ENCODE data around the gene NAT9. TPM values are rescaled to one million over a fixed set of nuclear protein-coding genes. Genes with fewer than 3 reads are reported as not detected.
A peak's percentile ranks its signal among the peaks of the same experiment; 100 is the strongest.

The NAT9 gene
- total RNA-seq, 2 donors from 2014 or later = 30.7 to 42.8 TPM

- no peak for ATAC-seq
- intact Hi-C loops (cut with DNase I, micrococcal nuclease) = loop anchor here in 1 of 2 donors (5.0 kb wide), 1 partner anchor 132 kb away; the partner anchor contains the start of gene FDXR
- no peak for DNase-seq
Measured at GRCh38 chr17:74740173-74740572, 36.0 kb downstream of the NAT9 start.

- ATAC-seq (no peak), DNase-seq (peak in 1 of 2 donors; percentile 27)
- intact Hi-C loops (cut with DNase I, micrococcal nuclease) = no loop called here
Measured at GRCh38 chr17:74739227-74739831, 36.8 kb downstream of the NAT9 start.

DNA sequence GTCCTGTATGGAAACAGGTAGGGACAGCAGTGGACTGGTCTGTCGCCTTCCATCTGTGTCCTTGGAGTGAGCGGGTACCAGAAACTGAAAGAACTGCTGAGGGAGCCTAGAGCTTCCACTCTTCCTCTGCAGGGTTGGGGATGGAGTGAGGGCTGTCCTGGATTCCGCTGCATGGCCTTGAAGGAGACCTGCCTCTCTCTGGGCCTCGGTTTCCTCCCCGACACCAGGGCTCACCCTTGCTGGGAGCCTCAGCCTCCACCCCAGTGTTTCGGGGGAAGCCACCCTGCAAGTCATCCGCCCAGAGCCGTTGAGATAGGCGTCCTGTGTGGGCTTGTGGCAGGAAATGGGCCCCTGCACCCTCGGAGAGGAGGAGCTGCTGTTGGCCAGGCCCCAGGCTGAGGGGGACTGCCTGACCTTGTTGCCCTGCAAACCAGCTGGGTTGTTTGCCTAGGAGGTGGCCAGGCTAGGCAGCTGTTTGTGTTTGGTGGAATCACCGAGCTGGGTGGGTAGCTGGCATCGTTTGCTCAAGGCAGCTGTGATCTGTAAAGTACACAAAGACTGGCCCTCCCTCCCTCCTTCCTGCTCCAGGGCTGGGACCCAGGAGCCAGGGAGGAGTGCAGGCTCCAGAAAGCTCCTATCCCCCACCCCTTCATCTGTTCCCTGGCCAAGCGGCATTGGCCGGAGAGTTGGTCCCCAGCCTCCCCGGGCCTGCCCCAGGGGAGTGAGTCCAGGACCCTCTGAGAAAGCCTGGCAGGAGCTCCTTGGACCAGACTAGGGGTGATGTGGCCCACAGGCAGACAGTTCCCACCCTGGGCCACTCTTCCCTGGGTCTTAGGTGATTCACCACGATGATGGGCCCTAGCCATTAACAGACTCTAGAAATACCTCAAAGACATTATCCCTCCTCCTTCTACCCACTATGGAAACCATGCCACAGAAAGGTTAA is 37.8 kb downstream of the NAT9 start:
- peak; percentile 67 to 71 for DNase-seq
- intact Hi-C loops (cut with DNase I, micrococcal nuclease) = no loop called here
- peak; percentile 69 for ATAC-seq

GRCh38 chr17:74737299-74738050 is 38.7 kb downstream of the NAT9 start:
- DNase-seq (peak in 1 of 2 donors; percentile 64), ATAC-seq (peak; percentile 19)
- intact Hi-C loops (cut with DNase I, micrococcal nuclease) = no loop called here

- DNase-seq = peak; percentile 60 to 69
- ATAC-seq = peak; percentile 54
- intact Hi-C loops (cut with DNase I, micrococcal nuclease) = no loop called here
Measured at GRCh38 chr17:74736513-74737298, 39.4 kb downstream of the NAT9 start, which contains the start of gene RAB37. Gene RAB37 (plus strand): TSS chr17:74737256. CDS start chr17:74737273, 17 bp downstream.

GRCh38 chr17:74734256-74734655 is 41.9 kb downstream of the NAT9 start:
- ATAC-seq (no peak), DNase-seq (no peak)
- intact Hi-C loops (cut with DNase I, micrococcal nuclease) = no loop called here

- ATAC-seq = no peak
- intact Hi-C loops (cut with DNase I, micrococcal nuclease) = no loop called here
- no peak for DNase-seq
Measured at GRCh38 chr17:74733365-74734122, 42.6 kb downstream of the NAT9 start.

DNA sequence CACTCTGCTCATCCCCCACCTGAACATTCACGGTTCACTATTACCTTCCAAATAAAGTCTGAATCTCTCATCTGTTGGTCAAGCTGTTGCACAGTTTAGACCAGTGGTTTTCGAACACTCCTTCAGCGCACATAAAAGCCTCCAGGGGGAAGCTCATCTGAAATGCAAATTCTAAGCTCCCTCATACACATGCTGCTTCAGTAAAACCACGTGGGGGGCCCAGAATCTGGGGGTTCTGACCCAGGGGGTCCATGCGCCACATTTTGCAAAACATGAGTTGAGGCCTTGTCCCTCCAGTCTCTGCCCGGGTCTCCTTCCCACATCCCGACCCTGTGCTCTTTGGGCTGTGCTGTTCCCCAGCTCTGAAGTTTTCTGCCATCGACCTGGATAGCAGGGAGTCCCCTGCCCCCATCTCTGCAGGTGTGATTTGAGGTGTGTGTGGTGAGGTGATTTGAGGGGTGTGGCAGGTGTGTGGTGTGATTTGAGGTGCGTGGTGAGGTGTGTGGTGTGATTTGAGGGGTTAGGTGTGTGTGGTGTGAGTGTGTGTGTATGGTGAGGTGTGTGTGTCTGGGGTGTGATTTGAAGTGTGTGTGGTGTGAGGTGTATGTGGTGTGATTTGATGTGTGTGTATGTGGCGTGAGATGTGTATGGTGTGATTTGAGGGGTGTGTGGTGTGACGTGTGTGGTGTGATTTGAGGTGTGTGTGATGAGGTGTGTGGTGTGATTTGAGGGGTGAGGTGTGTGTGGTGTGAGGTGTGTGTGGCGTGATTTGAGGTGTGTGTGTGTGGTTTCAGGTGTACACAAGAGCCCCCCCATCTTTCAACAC is 43.9 kb downstream of the NAT9 start:
- DNase-seq = no peak
- no peak for ATAC-seq
- intact Hi-C loops (cut with DNase I, micrococcal nuclease) = no loop called here

GRCh38 chr17:74731347-74731605 is 44.9 kb downstream of the NAT9 start:
- intact Hi-C loops (cut with DNase I, micrococcal nuclease) = no loop called here
- no peak for ATAC-seq
- no peak for DNase-seq

- DNase-seq = no peak
- no peak for ATAC-seq
- intact Hi-C loops (cut with DNase I, micrococcal nuclease) = no loop called here
Measured at GRCh38 chr17:74730491-74731346, 45.4 kb downstream of the NAT9 start.

DNA sequence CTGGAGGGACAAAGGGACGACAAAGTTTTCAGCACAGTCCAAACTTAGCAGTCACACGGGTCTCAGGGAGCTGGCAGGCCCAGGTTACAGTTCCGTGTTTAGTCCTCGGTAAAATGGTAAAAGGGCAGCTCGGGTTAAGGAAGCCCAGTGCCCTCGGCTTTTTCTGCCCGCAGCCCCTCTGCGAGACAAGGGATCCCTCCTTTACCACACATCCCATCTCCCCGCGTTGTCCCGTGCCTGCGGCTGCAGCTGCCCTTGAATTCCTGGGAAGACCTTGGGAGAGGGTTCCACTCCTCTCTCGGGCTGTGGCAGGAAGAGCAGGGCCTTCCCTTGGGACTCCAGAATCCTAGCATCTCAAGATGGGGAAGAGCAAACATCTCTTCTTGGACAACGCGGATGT is 46.3 kb downstream of the NAT9 start:
- DNase-seq = no peak
- ATAC-seq = no peak
- intact Hi-C loops (cut with DNase I, micrococcal nuclease) = no loop called here

DNA sequence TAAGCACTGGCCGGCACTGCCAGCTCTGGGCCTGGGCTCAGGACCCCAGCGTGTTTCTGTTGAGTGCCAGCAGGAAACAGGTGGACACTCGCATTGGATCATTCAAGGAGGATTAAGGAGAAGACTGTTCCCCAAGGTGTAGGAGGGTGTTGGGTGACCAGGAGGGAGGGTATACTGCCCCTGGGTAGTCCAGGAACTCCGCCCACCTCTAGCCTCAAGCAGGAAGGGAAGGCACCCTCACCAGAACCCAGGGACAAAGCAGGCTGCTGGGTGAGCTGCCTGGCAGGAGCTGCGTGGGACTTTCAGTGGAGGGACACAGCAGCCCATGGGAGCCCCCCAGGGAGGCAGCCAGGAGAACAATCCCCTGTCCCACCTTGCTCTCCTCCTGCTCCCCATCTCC is 46.8 kb downstream of the NAT9 start:
- DNase-seq = no peak
- intact Hi-C loops (cut with DNase I, micrococcal nuclease) = no loop called here

DNA sequence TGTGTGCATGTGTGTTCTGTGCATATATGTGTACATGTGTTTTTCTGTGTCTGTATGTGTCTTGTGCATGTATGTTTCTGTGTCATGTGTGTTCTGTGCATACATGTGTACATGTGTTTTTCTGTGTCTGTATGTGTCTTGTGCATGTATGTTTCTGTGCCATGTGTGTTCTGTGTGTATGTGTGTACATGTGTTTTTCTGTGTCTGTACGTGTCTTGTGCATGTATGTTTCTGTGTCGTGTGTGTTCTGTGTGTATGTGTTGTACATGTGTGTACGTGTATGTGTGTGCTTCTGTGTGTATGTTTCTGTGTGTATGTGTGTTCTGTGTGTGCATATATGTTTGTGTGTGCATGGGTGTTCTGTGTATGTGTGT is 47.5 kb downstream of the NAT9 start:
- intact Hi-C loops (cut with DNase I, micrococcal nuclease) = no loop called here
- ATAC-seq (no peak), DNase-seq (no peak)

More for the DNA sequence above, 46.8 kb downstream of the NAT9 start:
- no peak for ATAC-seq

GRCh38 chr17:74728033-74728701 is 48.0 kb downstream of the NAT9 start:
- intact Hi-C loops (cut with DNase I, micrococcal nuclease) = no loop called here
- no peak for ATAC-seq
- DNase-seq = no peak

DNA sequence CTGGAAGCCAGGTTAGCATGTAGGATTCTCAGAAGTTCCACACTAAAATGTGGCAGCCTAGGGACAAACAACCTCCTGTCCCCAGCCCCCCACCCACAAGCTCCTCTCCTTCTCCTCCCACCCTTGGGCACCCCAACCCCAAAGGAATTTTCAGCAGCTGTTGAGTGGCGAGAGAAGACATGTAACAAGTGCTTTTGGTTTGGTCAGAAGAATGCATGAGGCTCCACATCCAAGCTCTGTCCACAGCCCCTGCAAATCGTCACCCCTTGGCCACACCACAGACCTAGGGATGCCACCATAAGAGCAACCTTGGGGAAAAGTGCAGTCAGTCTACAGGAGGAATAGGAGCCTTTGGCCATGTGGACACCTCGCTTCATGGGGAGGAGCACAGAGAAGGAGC is 51.0 kb downstream of the NAT9 start:
- intact Hi-C loops (cut with DNase I, micrococcal nuclease) = no loop called here
- DNase-seq (no peak), ATAC-seq (no peak)

- ATAC-seq (no peak), DNase-seq (no peak)
- intact Hi-C loops (cut with DNase I, micrococcal nuclease) = no loop called here
Measured at GRCh38 chr17:74723891-74724290, 52.3 kb downstream of the NAT9 start.
